RWPE2 (cell line): Measurements from ENCODE around the gene GSPT1.

Source experiments
- ATAC-seq: fragments of 200-7000 bp; cut with Tn5 transposase; 3 replicates; pipeline ENCODE4 v1.9.1; 2021; ENCODE audit warnings: low read depth
- DNase-seq: peaks from one replicate; pipeline ENCODE4 v3.0.0-alpha.2; 2020; ENCODE audit warnings: low spot score
- H3K27ac ChIP-seq: fragments of 450-650 bp; 2 replicates; pipeline ENCODE4 v1.5.1; 2017; ENCODE audit warnings: mild to moderate bottlenecking; ENCODE audit not compliant: poor library complexity, severe bottlenecking
- H3K27me3 ChIP-seq: fragments of 250-450 bp; sonication (Bioruptor Pico); 2 replicates; pipeline ENCODE4 v1.5.1; 2021; ENCODE audit warnings: mild to moderate bottlenecking, moderate library complexity; ENCODE audit not compliant: insufficient read depth, poor library complexity, severe bottlenecking
- H3K36me3 ChIP-seq: fragments of 250-450 bp; sonication (Bioruptor Pico); 2 replicates; pipeline ENCODE4 v1.5.1; 2020; ENCODE audit warnings: low read depth, mild to moderate bottlenecking, moderate library complexity
- H3K4me1 ChIP-seq: fragments of 250-450 bp; sonication (Bioruptor Pico); 2 replicates; pipeline ENCODE4 v1.5.1; 2021; ENCODE audit warnings: mild to moderate bottlenecking, moderate library complexity; ENCODE audit not compliant: insufficient read depth, poor library complexity, severe bottlenecking
- H3K4me3 ChIP-seq: fragments of 250-450 bp; sonication (Bioruptor Pico); 2 replicates; pipeline ENCODE4 v1.5.1; 2021; ENCODE audit warnings: mild to moderate bottlenecking, moderate library complexity; ENCODE audit not compliant: severe bottlenecking
- H3K9me3 ChIP-seq: fragments of 250-450 bp; sonication (Bioruptor Pico); 2 replicates; pipeline ENCODE4 v1.5.1; 2021; ENCODE audit warnings: mild to moderate bottlenecking, moderate library complexity; ENCODE audit not compliant: severe bottlenecking
- CTCF ChIP-seq: fragments of 450-650 bp; IDR thresholded peaks from one replicate; pipeline ENCODE4 v1.5.1; 2017; ENCODE audit warnings: mild to moderate bottlenecking, moderate library complexity; ENCODE audit not compliant: poor library complexity, severe bottlenecking

The GSPT1 gene

GRCh38 chr16:11916524-11917285 lies 949 bp upstream of the GSPT1 start:
- Histone ChIP-seq H3K4me1 (peaks cover 11% of the 10 kb centered on the region), H3K36me3 (peaks cover 13% of the 10 kb centered on the region; the same call in 1 of the 2 replicates), H3K27ac (peak overlapping the region; percentile 83), H3K27me3 (no peaks in the 10 kb centered on the region), H3K4me3 (peak overlapping the region; percentile 97), H3K9me3 (no peaks in the 10 kb centered on the region)
- DNase-seq (no peak), ATAC-seq (peak; percentile 63)
- TF ChIP-seq CTCF: peak; percentile 21

- no peaks in the 10 kb centered on the region for H3K9me3 ChIP-seq
- no peaks in the 10 kb centered on the region for H3K27me3 ChIP-seq
- peak overlapping the region; percentile 83 for H3K27ac ChIP-seq
- TF ChIP-seq CTCF: no peak
- DNase-seq: no peak
- no peak for ATAC-seq
- H3K4me1 ChIP-seq: peaks cover 16% of the 10 kb centered on the region
- H3K36me3 ChIP-seq: peaks cover 21% of the 10 kb centered on the region
- peak overlapping the region; percentile 97 for H3K4me3 ChIP-seq
Observed at GRCh38 chr16:11915114-11915643, 577 bp downstream of the GSPT1 start.

- Histone ChIP-seq H3K36me3 (peaks cover 22% of the 10 kb centered on the region), H3K4me1 (peaks cover 16% of the 10 kb centered on the region), H3K9me3 (no peaks in the 10 kb centered on the region), H3K4me3 (peak overlapping the region; percentile 97), H3K27ac (peak overlapping the region; percentile 83), H3K27me3 (no peaks in the 10 kb centered on the region)
- no peak for TF ChIP-seq CTCF
- no peak for DNase-seq
- no peak for ATAC-seq
Observed at GRCh38 chr16:11914210-11915113, 1.3 kb downstream of the GSPT1 start.

- peak overlapping the region; percentile 97 for H3K4me3 ChIP-seq
- no peak overlapping the region for H3K27ac ChIP-seq
- H3K27me3 ChIP-seq: no peaks in the 10 kb centered on the region
- no peaks in the 10 kb centered on the region for H3K9me3 ChIP-seq
- TF ChIP-seq CTCF: no peak
- H3K36me3 ChIP-seq: peaks cover 22% of the 10 kb centered on the region
- ATAC-seq (no peak), DNase-seq (no peak)
- H3K4me1 ChIP-seq: peaks cover 16% of the 10 kb centered on the region
Observed at GRCh38 chr16:11913425-11914079, 2.2 kb downstream of the GSPT1 start.
